SK-N-SH treated with all-trans-retinoic acid at 6 μM for 48 hours (cell line): ENCODE data around the gene STAC2.

Experiments
- GLIS3 ChIP-seq: fragments of 250-450 bp; sonication (Bioruptor Pico); IDR thresholded peaks from 2 replicates; pipeline ENCODE4 v1.5.0; 2020; ENCODE audit warnings: mild to moderate bottlenecking, moderate library complexity
- TOX ChIP-seq: fragments of 250-450 bp; sonication (Bioruptor Pico); IDR thresholded peaks from 2 replicates; pipeline ENCODE4 v1.8.0; 2021; ENCODE audit warnings: mild to moderate bottlenecking, moderate library complexity, borderline replicate concordance
- ZC3H10 ChIP-seq: fragments of 250-450 bp; sonication (Bioruptor Pico); IDR thresholded peaks from 2 replicates; pipeline ENCODE4 v1.5.1; 2021; ENCODE audit warnings: mild to moderate bottlenecking, moderate library complexity
- TF ChIP-seq, protein P1 (sequence below): fragments of 250-450 bp; sonication (Bioruptor Pico); IDR thresholded peaks from 2 replicates; pipeline ENCODE4 v1.5.1; 2021; ENCODE audit warnings: mild to moderate bottlenecking, moderate library complexity
- TF ChIP-seq, protein P2 (sequence below): fragments of 250-450 bp; sonication (Bioruptor Pico); IDR thresholded peaks from 2 replicates; pipeline ENCODE4 v1.5.1; 2020; ENCODE audit warnings: low read depth, mild to moderate bottlenecking, moderate library complexity

DNA sequence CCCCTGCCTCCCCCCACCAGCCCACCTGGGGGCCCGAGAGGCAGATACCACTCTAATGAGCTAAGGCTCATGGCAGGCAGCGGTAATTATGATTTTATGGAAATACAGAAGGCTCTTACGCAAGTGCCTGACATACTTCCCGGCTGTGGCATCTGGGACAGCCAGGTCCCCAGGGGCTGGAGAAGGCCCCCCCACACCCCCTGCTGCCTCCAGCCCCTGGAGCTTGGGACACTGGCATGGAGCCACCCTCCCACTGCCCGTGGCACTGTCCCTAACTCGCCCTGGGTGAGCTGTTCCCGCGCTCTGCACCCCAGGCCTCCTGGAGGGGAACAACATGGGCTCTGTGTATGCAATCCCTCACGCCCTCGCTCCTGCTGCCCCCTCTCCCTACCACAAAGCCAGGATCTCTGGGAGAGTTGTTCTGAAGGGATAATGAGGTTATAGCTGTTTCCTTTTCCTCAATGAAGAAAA lies 5.4 kb upstream of the STAC2 start:
- TF ChIP-seq GLIS3 (CRISPR knock-in tag) (no peak), TOX (CRISPR knock-in tag) (no peak), ZC3H10 (CRISPR knock-in tag) (no peak)
- TF ChIP-seq, protein P1, sequence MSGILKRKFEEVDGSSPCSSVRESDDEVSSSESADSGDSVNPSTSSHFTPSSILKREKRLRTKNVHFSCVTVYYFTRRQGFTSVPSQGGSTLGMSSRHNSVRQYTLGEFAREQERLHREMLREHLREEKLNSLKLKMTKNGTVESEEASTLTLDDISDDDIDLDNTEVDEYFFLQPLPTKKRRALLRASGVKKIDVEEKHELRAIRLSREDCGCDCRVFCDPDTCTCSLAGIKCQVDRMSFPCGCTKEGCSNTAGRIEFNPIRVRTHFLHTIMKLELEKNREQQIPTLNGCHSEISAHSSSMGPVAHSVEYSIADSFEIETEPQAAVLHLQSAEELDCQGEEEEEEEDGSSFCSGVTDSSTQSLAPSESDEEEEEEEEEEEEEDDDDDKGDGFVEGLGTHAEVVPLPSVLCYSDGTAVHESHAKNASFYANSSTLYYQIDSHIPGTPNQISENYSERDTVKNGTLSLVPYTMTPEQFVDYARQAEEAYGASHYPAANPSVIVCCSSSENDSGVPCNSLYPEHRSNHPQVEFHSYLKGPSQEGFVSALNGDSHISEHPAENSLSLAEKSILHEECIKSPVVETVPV: no peak
- TF ChIP-seq, protein P2, sequence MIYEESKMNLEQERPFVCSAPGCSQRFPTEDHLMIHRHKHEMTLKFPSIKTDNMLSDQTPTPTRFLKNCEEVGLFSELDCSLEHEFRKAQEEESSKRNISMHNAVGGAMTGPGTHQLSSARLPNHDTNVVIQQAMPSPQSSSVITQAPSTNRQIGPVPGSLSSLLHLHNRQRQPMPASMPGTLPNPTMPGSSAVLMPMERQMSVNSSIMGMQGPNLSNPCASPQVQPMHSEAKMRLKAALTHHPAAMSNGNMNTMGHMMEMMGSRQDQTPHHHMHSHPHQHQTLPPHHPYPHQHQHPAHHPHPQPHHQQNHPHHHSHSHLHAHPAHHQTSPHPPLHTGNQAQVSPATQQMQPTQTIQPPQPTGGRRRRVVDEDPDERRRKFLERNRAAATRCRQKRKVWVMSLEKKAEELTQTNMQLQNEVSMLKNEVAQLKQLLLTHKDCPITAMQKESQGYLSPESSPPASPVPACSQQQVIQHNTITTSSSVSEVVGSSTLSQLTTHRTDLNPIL (CRISPR knock-in tag): no peak
